ENCODE results near the gene SRBD1. TPM values are rescaled to one million over a fixed set of nuclear protein-coding genes. Genes with fewer than 3 reads are reported as not detected.

SRBD1 gene
- total and polyA plus RNA-seq, 4 donors: 4.0 to 22.2 (median 10.0) TPM

DNA sequence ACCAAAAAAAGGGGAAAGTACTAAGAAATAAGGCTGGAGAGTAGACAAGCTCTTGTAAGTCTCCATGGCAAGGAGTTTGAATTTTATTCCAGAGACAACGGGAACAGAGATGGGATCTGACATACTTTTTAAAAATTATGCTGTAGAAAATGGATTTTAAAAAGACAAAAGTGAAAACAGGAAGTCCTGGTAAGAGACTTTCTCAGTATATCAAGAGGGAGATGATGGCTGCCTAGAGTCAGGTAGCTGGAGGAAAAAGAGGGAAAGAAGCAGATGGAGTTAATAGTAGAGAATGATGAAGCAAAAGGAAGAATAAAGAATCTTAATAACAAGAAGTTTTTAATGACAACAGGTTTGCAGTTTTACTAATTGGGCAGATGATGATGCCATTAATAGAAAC lies 168.1 kb downstream of the SRBD1 start:
- TF ChIP-seq, protein P1, sequence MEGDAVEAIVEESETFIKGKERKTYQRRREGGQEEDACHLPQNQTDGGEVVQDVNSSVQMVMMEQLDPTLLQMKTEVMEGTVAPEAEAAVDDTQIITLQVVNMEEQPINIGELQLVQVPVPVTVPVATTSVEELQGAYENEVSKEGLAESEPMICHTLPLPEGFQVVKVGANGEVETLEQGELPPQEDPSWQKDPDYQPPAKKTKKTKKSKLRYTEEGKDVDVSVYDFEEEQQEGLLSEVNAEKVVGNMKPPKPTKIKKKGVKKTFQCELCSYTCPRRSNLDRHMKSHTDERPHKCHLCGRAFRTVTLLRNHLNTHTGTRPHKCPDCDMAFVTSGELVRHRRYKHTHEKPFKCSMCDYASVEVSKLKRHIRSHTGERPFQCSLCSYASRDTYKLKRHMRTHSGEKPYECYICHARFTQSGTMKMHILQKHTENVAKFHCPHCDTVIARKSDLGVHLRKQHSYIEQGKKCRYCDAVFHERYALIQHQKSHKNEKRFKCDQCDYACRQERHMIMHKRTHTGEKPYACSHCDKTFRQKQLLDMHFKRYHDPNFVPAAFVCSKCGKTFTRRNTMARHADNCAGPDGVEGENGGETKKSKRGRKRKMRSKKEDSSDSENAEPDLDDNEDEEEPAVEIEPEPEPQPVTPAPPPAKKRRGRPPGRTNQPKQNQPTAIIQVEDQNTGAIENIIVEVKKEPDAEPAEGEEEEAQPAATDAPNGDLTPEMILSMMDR (IDR thresholded peaks at IDR 0.05; ENCODE audit: low read depth, low read length, missing input control): no peak
- TF ChIP-seq RAD21 (IDR thresholded peaks at IDR 0.05): no peak
- no peak for TF ChIP-seq RXRA (IDR thresholded peaks at IDR 0.05)
- Histone ChIP-seq H3K27me3 (ENCODE audit: control insufficient read depth in 4 of 4, insufficient read depth in 4 of 4, low read length in 3 of 4) (no peaks in the 10 kb centered on the region), H3K9me3 (ENCODE audit: control insufficient read depth in 4 of 4, low read length in 3 of 4) (no peaks in the 10 kb centered on the region), H3K36me3 (ENCODE audit: control insufficient read depth in 4 of 4, insufficient read depth in 3 of 4, low read depth in 1 of 4, low read length in 3 of 4) (no peaks in the 10 kb centered on the region), H3K9ac (ENCODE audit: low read depth in 1 of 2, low read length in 2 of 2) (no peak overlapping the region), H3K4me3 (ENCODE audit: low read depth in 1 of 3, low read length in 3 of 3) (no peak overlapping the region), H3K27ac (ENCODE audit: low read depth in 1 of 2, low read length in 2 of 2) (no peak overlapping the region), H3K4me1 (ENCODE audit: control insufficient read depth in 4 of 4, insufficient read depth in 4 of 4, low read length in 3 of 4) (no peaks in the 10 kb centered on the region)
- DNase-seq (ENCODE audit: low spot score): no peak
- 99% methylated on average over 1 of the region's 1 CpG for WGBS

DNA sequence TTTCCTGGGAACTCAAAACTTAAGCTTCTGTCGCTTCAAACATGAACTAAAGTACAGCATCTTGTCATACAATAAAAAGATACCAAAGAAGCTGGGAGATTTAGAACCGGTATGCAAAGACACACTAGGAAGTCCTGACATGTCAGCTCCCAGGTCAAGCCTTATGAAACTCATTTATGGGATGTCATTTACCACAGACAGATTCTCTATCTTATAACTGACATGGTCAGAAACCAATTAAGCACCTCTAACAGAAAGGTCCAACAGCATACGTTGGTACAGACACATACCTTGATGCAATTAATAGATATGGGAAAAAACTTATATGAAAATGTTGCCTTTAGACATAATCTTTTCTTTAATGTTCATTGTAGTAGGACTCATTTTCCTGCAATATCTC lies 169.0 kb downstream of the SRBD1 start:
- Histone ChIP-seq H3K9ac (ENCODE audit: low read depth in 1 of 2, low read length in 2 of 2) (no peak overlapping the region), H3K4me1 (ENCODE audit: control insufficient read depth in 4 of 4, insufficient read depth in 4 of 4, low read length in 3 of 4) (no peaks in the 10 kb centered on the region), H3K36me3 (ENCODE audit: control insufficient read depth in 4 of 4, insufficient read depth in 3 of 4, low read depth in 1 of 4, low read length in 3 of 4) (peaks cover 0 to 3% (median under 1%) of the 10 kb centered on the region in 4 donors), H3K27me3 (ENCODE audit: control insufficient read depth in 4 of 4, insufficient read depth in 4 of 4, low read length in 3 of 4) (no peaks in the 10 kb centered on the region), H3K27ac (ENCODE audit: low read depth in 1 of 2, low read length in 2 of 2) (no peak overlapping the region), H3K4me3 (ENCODE audit: low read depth in 1 of 3, low read length in 3 of 3) (no peak overlapping the region), H3K9me3 (ENCODE audit: control insufficient read depth in 4 of 4, low read length in 3 of 4) (no peaks in the 10 kb centered on the region)
- TF ChIP-seq TAF1 (conservative IDR thresholded peaks at IDR 0.05) (no peak), FOXA1 (IDR thresholded peaks at IDR 0.05) (no peak), FOXA2 (IDR thresholded peaks at IDR 0.05) (no peak), RAD21 (IDR thresholded peaks at IDR 0.05) (no peak), RXRA (IDR thresholded peaks at IDR 0.05) (no peak), YY1 (IDR thresholded peaks at IDR 0.05) (no peak), HNF4A (conservative IDR thresholded peaks at IDR 0.05) (no peak), NR2F2 (IDR thresholded peaks at IDR 0.05) (no peak), EGR1 (IDR thresholded peaks at IDR 0.05; ENCODE audit: low read depth in 2 of 2) (no peak), SP1 (IDR thresholded peaks at IDR 0.05) (no peak)
- TF ChIP-seq, protein P2, sequence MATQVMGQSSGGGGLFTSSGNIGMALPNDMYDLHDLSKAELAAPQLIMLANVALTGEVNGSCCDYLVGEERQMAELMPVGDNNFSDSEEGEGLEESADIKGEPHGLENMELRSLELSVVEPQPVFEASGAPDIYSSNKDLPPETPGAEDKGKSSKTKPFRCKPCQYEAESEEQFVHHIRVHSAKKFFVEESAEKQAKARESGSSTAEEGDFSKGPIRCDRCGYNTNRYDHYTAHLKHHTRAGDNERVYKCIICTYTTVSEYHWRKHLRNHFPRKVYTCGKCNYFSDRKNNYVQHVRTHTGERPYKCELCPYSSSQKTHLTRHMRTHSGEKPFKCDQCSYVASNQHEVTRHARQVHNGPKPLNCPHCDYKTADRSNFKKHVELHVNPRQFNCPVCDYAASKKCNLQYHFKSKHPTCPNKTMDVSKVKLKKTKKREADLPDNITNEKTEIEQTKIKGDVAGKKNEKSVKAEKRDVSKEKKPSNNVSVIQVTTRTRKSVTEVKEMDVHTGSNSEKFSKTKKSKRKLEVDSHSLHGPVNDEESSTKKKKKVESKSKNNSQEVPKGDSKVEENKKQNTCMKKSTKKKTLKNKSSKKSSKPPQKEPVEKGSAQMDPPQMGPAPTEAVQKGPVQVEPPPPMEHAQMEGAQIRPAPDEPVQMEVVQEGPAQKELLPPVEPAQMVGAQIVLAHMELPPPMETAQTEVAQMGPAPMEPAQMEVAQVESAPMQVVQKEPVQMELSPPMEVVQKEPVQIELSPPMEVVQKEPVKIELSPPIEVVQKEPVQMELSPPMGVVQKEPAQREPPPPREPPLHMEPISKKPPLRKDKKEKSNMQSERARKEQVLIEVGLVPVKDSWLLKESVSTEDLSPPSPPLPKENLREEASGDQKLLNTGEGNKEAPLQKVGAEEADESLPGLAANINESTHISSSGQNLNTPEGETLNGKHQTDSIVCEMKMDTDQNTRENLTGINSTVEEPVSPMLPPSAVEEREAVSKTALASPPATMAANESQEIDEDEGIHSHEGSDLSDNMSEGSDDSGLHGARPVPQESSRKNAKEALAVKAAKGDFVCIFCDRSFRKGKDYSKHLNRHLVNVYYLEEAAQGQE (IDR thresholded peaks at IDR 0.05): no peak
- TF ChIP-seq, protein P3, sequence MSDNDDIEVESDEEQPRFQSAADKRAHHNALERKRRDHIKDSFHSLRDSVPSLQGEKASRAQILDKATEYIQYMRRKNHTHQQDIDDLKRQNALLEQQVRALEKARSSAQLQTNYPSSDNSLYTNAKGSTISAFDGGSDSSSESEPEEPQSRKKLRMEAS (IDR thresholded peaks at IDR 0.05): no peak
- TF ChIP-seq, protein P4, sequence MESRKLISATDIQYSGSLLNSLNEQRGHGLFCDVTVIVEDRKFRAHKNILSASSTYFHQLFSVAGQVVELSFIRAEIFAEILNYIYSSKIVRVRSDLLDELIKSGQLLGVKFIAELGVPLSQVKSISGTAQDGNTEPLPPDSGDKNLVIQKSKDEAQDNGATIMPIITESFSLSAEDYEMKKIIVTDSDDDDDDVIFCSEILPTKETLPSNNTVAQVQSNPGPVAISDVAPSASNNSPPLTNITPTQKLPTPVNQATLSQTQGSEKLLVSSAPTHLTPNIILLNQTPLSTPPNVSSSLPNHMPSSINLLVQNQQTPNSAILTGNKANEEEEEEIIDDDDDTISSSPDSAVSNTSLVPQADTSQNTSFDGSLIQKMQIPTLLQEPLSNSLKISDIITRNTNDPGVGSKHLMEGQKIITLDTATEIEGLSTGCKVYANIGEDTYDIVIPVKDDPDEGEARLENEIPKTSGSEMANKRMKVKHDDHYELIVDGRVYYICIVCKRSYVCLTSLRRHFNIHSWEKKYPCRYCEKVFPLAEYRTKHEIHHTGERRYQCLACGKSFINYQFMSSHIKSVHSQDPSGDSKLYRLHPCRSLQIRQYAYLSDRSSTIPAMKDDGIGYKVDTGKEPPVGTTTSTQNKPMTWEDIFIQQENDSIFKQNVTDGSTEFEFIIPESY (IDR thresholded peaks at IDR 0.05): no peak
- no peak for DNase-seq (ENCODE audit: low spot score)
- WGBS: 97% methylated on average over 3 of the region's 3 CpGs
